AG09309 (cell line): ENCODE results near the gene OR4C45.

Experiments
- DNase-seq: peaks from one replicate; pipeline ENCODE4 v3.0.0-alpha.2; 2010; ENCODE audit warnings: low read depth
- H3K4me3 ChIP-seq: 2 replicates; pipeline ENCODE4 v1.5.1; 2011; ENCODE audit warnings: mild to moderate bottlenecking, low read depth, low read length, moderate library complexity; ENCODE audit not compliant: control insufficient read depth
- CTCF ChIP-seq: IDR thresholded peaks from 2 replicates; pipeline ENCODE4 v1.5.1; 2011; ENCODE audit warnings: mild to moderate bottlenecking, low read depth, low read length, inconsistent platforms; ENCODE audit not compliant: insufficient read depth, control insufficient read depth; ENCODE audit errors: missing control alignments

OR4C45 gene

GRCh38 chr11:50071584-50072225 is 39.0 kb downstream of the OR4C45 start:
- DNase-seq = no peak
- no peak overlapping the region for H3K4me3 ChIP-seq
- no peak for TF ChIP-seq CTCF

- no peak for TF ChIP-seq CTCF
- DNase-seq = no peak
- H3K4me3 ChIP-seq = no peak overlapping the region
These were observed 39.8 kb downstream of the OR4C45 start for GRCh38 chr11:50072226-50073112.

GRCh38 chr11:50073113-50074105 is 40.7 kb downstream of the OR4C45 start:
- no peak for DNase-seq
- no peak overlapping the region for H3K4me3 ChIP-seq
- no peak for TF ChIP-seq CTCF

- no peak for TF ChIP-seq CTCF
- no peak overlapping the region for H3K4me3 ChIP-seq
- DNase-seq = no peak
These were observed 41.5 kb downstream of the OR4C45 start for GRCh38 chr11:50074161-50074560.

GRCh38 chr11:50075856-50076255 is 43.2 kb downstream of the OR4C45 start:
- no peak overlapping the region for H3K4me3 ChIP-seq
- no peak for DNase-seq
- TF ChIP-seq CTCF = no peak

- DNase-seq = no peak
- TF ChIP-seq CTCF = no peak
- H3K4me3 ChIP-seq = no peak overlapping the region
These were observed 44.9 kb downstream of the OR4C45 start for GRCh38 chr11:50077526-50077925.
